ENCODE data around the gene RNF186. TPM values are rescaled to one million over a fixed set of nuclear protein-coding genes. Genes with fewer than 3 reads are reported as not detected.

The RNF186 gene
- total and polyA plus RNA-seq, 4 donors = not detected

GRCh38 chr1:19770436-19771190 lies 44.5 kb downstream of the RNF186 start:
- H3K27me3 ChIP-seq (ENCODE audit: control insufficient read depth in 3 of 3, insufficient read depth in 3 of 3, low read length in 2 of 3) = no peaks in the 10 kb centered on the region
- no peak overlapping the region for H3K4me3 ChIP-seq
- ATAC-seq (ENCODE audit: insufficient read depth, low FRiP score) = no peak
- H3K4me1 ChIP-seq (ENCODE audit: control insufficient read depth in 5 of 5, insufficient read depth in 5 of 5, low read length in 5 of 5) = peaks cover 0 to 4% (median 0%) of the 10 kb centered on the region in 5 donors
- peaks cover 0 to 24% (median 1%) of the 10 kb centered on the region in 4 donors for H3K36me3 ChIP-seq (ENCODE audit: control insufficient read depth in 4 of 4, insufficient read depth in 4 of 4, low read length in 4 of 4)
- H3K9ac ChIP-seq (ENCODE audit: insufficient read depth in 1 of 2, low read length in 2 of 2) = no peak overlapping the region
- H3K9me3 ChIP-seq (ENCODE audit: control insufficient read depth in 4 of 4, insufficient read depth in 3 of 4, low read length in 3 of 4) = no peaks in the 10 kb centered on the region
- WGBS, 2 donors = 85 to 88% methylated on average over 10 of the region's 10 CpGs
- H3K27ac ChIP-seq (ENCODE audit: low read depth in 1 of 2, low read length in 1 of 2) = no peak overlapping the region
- no peak for TF ChIP-seq CTCF (IDR thresholded peaks at IDR 0.05; ENCODE audit: control extremely low read depth, extremely low read depth)
- DNase-seq = no peak

DNA sequence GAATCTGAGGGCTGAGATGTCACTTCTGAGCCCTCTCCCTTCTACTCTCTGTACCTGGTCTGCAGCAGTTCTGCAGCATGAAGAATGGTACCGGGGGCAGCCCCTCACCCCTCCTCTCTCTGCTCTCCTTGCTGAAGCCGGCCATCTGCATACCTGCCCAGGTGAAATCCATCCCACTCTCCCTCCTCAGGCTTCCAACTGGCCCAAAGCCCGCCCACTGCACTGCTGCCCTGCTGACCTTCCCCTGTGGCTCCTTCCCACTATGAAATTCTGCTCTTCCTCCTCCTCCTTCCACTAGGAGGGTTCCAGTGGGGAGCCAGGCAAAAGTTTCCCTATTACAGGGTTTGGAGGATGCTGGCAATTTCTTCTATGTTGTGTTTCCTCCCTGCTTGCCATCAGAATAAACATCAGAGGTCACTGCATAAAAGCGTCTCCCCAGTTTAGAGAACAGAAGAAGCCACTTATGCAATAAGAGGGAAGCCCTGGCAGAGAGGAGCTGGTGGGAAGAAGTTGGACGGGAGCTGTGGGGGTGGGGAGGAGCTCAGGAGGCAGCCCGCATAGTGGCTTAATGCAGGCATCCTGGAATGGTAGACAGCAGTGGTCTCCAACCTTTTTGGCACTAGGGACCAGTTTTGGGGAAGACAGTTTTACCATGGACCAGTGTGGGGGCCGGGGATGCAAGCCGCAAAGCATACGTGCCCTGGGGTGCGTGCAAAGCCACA lies 45.7 kb downstream of the RNF186 start:
- no peak overlapping the region for H3K27ac ChIP-seq (ENCODE audit: low read depth in 1 of 2, low read length in 1 of 2)

GRCh38 chr1:19768353-19769210 lies 46.5 kb downstream of the RNF186 start:
- no peak overlapping the region for H3K9ac ChIP-seq (ENCODE audit: insufficient read depth in 1 of 2, low read length in 2 of 2)
- no peaks in the 10 kb centered on the region for H3K9me3 ChIP-seq (ENCODE audit: control insufficient read depth in 4 of 4, insufficient read depth in 3 of 4, low read length in 3 of 4)
- 89 to 93% methylated on average over 18 of the region's 18 CpGs for WGBS, 2 donors
- ATAC-seq (ENCODE audit: insufficient read depth, low FRiP score) (no peak), DNase-seq (no peak)
- no peak for TF ChIP-seq CTCF (IDR thresholded peaks at IDR 0.05; ENCODE audit: control extremely low read depth, extremely low read depth)
- no peak overlapping the region for H3K27ac ChIP-seq (ENCODE audit: low read depth in 1 of 2, low read length in 1 of 2)
- H3K4me3 ChIP-seq = no peak overlapping the region
- peaks cover 0 to 24% (median 1%) of the 10 kb centered on the region in 4 donors for H3K36me3 ChIP-seq (ENCODE audit: control insufficient read depth in 4 of 4, insufficient read depth in 4 of 4, low read length in 4 of 4)
- no peaks in the 10 kb centered on the region for H3K27me3 ChIP-seq (ENCODE audit: control insufficient read depth in 3 of 3, insufficient read depth in 3 of 3, low read length in 2 of 3)
- peaks cover 0 to 4% (median 0%) of the 10 kb centered on the region in 5 donors for H3K4me1 ChIP-seq (ENCODE audit: control insufficient read depth in 5 of 5, insufficient read depth in 5 of 5, low read length in 5 of 5)

More for the DNA sequence above, 45.7 kb downstream of the RNF186 start:
- no peaks in the 10 kb centered on the region for H3K9me3 ChIP-seq (ENCODE audit: control insufficient read depth in 4 of 4, insufficient read depth in 3 of 4, low read length in 3 of 4)
- H3K9ac ChIP-seq (ENCODE audit: insufficient read depth in 1 of 2, low read length in 2 of 2) = no peak overlapping the region
- H3K36me3 ChIP-seq (ENCODE audit: control insufficient read depth in 4 of 4, insufficient read depth in 4 of 4, low read length in 4 of 4) = peaks cover 0 to 24% (median 1%) of the 10 kb centered on the region in 4 donors
- no peak overlapping the region for H3K4me3 ChIP-seq
- TF ChIP-seq CTCF (IDR thresholded peaks at IDR 0.05; ENCODE audit: control extremely low read depth, extremely low read depth) = no peak
- ATAC-seq (ENCODE audit: insufficient read depth, low FRiP score) (no peak), DNase-seq (peak in 2 of 3 donors; percentile 21 to 51)
- peaks cover 0 to 4% (median 0%) of the 10 kb centered on the region in 5 donors for H3K4me1 ChIP-seq (ENCODE audit: control insufficient read depth in 5 of 5, insufficient read depth in 5 of 5, low read length in 5 of 5)
- no peaks in the 10 kb centered on the region for H3K27me3 ChIP-seq (ENCODE audit: control insufficient read depth in 3 of 3, insufficient read depth in 3 of 3, low read length in 2 of 3)
- 76 to 84% methylated on average over 10 of the region's 10 CpGs for WGBS, 2 donors
